Adrenal gland (tissue), 5 donors: ENCODE results near the gene UCP1.

ENCODE experiments used
- CTCF ChIP-seq, 6 experiments: fragments of 450-650 bp in 4 of 6; fragments of 200-600 bp in 2 of 6; sonication (generic) in 1 of 6; IDR thresholded peaks; 1 replicate in 5 of 6; 2 replicates in 1 of 6; pipeline versions ENCODE4 v1.5.1 to v1.8.0; 2016 to 2021; ENCODE audit warnings: antibody characterized with exemption in 6 of 6, mild to moderate bottlenecking in 2 of 6, moderate library complexity in 1 of 6
- POLR2A ChIP-seq, 2 donors: fragments of 450-650 bp; IDR thresholded peaks; one replicate each; pipeline ENCODE4 v1.6.1; 2017; ENCODE audit warnings: antibody characterized with exemption in 2 of 2, mild to moderate bottlenecking in 2 of 2, moderate library complexity in 1 of 2
- donor health status: DM: no; HTN: no; CAD: no.

GRCh38 chr4:140617499-140618248 is 48.9 kb upstream of the UCP1 start:
- TF ChIP-seq CTCF (IDR thresholded peaks at IDR 0.05) (no peak), POLR2A (IDR thresholded peaks at IDR 0.05) (no peak)
